GM23338 (cell line): ENCODE results near the gene SNRNP35. TPM values are rescaled to one million over a fixed set of nuclear protein-coding genes. Genes with fewer than 3 reads are reported as not detected.
A peak's percentile ranks its signal among the peaks of the same experiment; 100 is the strongest.

Source experiments
- ATAC-seq: fragments of 200-7000 bp; cut with Tn5 transposase; 3 replicates; pipeline ENCODE4 v1.9.1; 2020
- DNase-seq: peaks from one replicate; pipeline ENCODE4 v3.0.0-alpha.2; 2015; ENCODE audit warnings: low spot score
- H2AFZ ChIP-seq: fragments of 200-600 bp; sonication (generic); 2 replicates; pipeline ENCODE4 v1.8.0; 2016; ENCODE audit warnings: antibody characterized with exemption, mild to moderate bottlenecking, moderate library complexity
- H3F3A ChIP-seq: fragments of 200-600 bp; sonication (generic); replicated peaks from 2 replicates; pipeline ENCODE4 v1.8.0; 2017; ENCODE audit warnings: antibody characterized with exemption, mixed run types, low read depth
- H3K27ac ChIP-seq: fragments of 200-600 bp; sonication (generic); 2 replicates; pipeline ENCODE4 v1.6.1; 2016; ENCODE audit warnings: low read depth
- H3K27me3 ChIP-seq: fragments of 200-600 bp; sonication (generic); 2 replicates; pipeline ENCODE4 v1.8.0; 2016; ENCODE audit warnings: mild to moderate bottlenecking, mixed run types, moderate library complexity; ENCODE audit not compliant: insufficient read depth
- H3K36me3 ChIP-seq: fragments of 200-600 bp; sonication (generic); 2 replicates; pipeline ENCODE4 v1.8.0; 2016; ENCODE audit warnings: mild to moderate bottlenecking; ENCODE audit not compliant: insufficient read depth
- H3K4me1 ChIP-seq: fragments of 200-600 bp; sonication (generic); 2 replicates; pipeline ENCODE4 v1.8.0; 2016; ENCODE audit warnings: mild to moderate bottlenecking, moderate library complexity; ENCODE audit not compliant: insufficient read depth
- H3K4me2 ChIP-seq: fragments of 200-600 bp; sonication (generic); 2 replicates; pipeline ENCODE4 v1.7.1; 2017; ENCODE audit warnings: mixed run types
- H3K4me3 ChIP-seq: fragments of 200-600 bp; sonication (generic); 2 replicates; pipeline ENCODE4 v1.6.1; 2016; ENCODE audit warnings: mixed run types
- H3K79me2 ChIP-seq: fragments of 200-600 bp; sonication (generic); replicated peaks from 2 replicates; pipeline ENCODE4 v1.8.0; 2017; ENCODE audit warnings: mild to moderate bottlenecking; ENCODE audit not compliant: insufficient read depth
- H3K9me2 ChIP-seq: fragments of 200-600 bp; sonication (generic); 2 replicates; pipeline ENCODE4 v1.8.0; 2017; ENCODE audit not compliant: insufficient read depth
- H4K20me1 ChIP-seq: fragments of 200-600 bp; sonication (generic); replicated peaks from 2 replicates; pipeline ENCODE4 v1.8.0; 2017; ENCODE audit warnings: mild to moderate bottlenecking; ENCODE audit not compliant: insufficient read depth
- H3K27ac Mint-ChIP-seq: 2 replicates; pipeline ENCODE4 v1.8.0; 2020; ENCODE audit warnings: inconsistent platforms, mild to moderate bottlenecking, moderate library complexity, mixed read lengths
- H3K27me3 Mint-ChIP-seq: 3 replicates; pipeline ENCODE4 v1.8.0; 2022; ENCODE audit warnings: low read depth, mild to moderate bottlenecking, moderate library complexity, mixed read lengths, inconsistent platforms; ENCODE audit not compliant: insufficient read depth, poor library complexity
- H3K36me3 Mint-ChIP-seq: 3 replicates; pipeline ENCODE4 v1.8.0; 2021; ENCODE audit warnings: low read depth, mild to moderate bottlenecking, inconsistent platforms, moderate library complexity, mixed read lengths
- H3K4me1 Mint-ChIP-seq: 3 replicates; pipeline ENCODE4 v1.8.0; 2020; ENCODE audit warnings: mild to moderate bottlenecking, inconsistent platforms, mixed read lengths
- H3K4me3 Mint-ChIP-seq: 3 replicates; pipeline ENCODE4 v1.8.0; 2021; ENCODE audit warnings: moderate library complexity, mild to moderate bottlenecking, inconsistent platforms, mixed read lengths
- H3K9me3 Mint-ChIP-seq: 3 replicates; pipeline ENCODE4 v1.8.0; 2020; ENCODE audit warnings: moderate library complexity, mild to moderate bottlenecking, inconsistent platforms, mixed read lengths
- CREB1 ChIP-seq: fragments of 250-450 bp; sonication (Bioruptor Pico); IDR thresholded peaks from 2 replicates; pipeline ENCODE4 v1.5.0; 2020; ENCODE audit warnings: low read depth, mild to moderate bottlenecking, moderate library complexity
- EZH2 ChIP-seq: fragments of 200-600 bp; sonication (generic); IDR thresholded peaks from one replicate; pipeline ENCODE4 v1.8.0; 2017; ENCODE audit warnings: antibody characterized with exemption, mild to moderate bottlenecking, low read depth; ENCODE audit not compliant: unreplicated experiment
- EZH2phosphoT487 ChIP-seq: fragments of 200-600 bp; sonication (generic); IDR thresholded peaks from one replicate; pipeline ENCODE4 v1.8.1; 2018; ENCODE audit warnings: antibody characterized with exemption; ENCODE audit not compliant: unreplicated experiment
- JUNB ChIP-seq: IDR thresholded peaks from one replicate; pipeline ENCODE4 v1.6.1; 2016; ENCODE audit warnings: antibody characterized with exemption; ENCODE audit not compliant: unreplicated experiment
- NANOG ChIP-seq: IDR thresholded peaks from 2 replicates; pipeline ENCODE4 v1.6.1; 2016; ENCODE audit warnings: antibody characterized with exemption, borderline replicate concordance
- POLR2AphosphoS5 ChIP-seq: IDR thresholded peaks from 2 replicates; pipeline ENCODE4 v1.6.1; 2016; ENCODE audit warnings: antibody characterized with exemption, low read depth
- STAT1 ChIP-seq: IDR thresholded peaks from one replicate; pipeline ENCODE4 v1.6.1; 2016; ENCODE audit warnings: antibody characterized with exemption; ENCODE audit not compliant: unreplicated experiment
- ZNF114 ChIP-seq: fragments of 250-450 bp; sonication (Bioruptor Pico); IDR thresholded peaks from 2 replicates; pipeline ENCODE4 v1.5.0; 2020; ENCODE audit warnings: mild to moderate bottlenecking, moderate library complexity
- ZNF331 ChIP-seq: fragments of 250-450 bp; sonication (Bioruptor Pico); IDR thresholded peaks from 2 replicates; pipeline ENCODE4 v1.5.0; 2020; ENCODE audit warnings: low read depth, mild to moderate bottlenecking, moderate library complexity
- polyA plus RNA-seq: library from polyadenylated mRNA; unstranded; fragments of >200 nt; fragmentation: Nextera tagmentation; extraction: Ambion mirVana; gene quantifications from 2 replicates; pipeline ENCODE4 v1.2.1, GENCODE V29; 2016
- total RNA-seq: library from RNA; depleted of rRNA; stranded (reverse); fragments of >200 nt; shearing (Covaris generic); gene quantifications from 2 replicates; pipeline ENCODE4 v1.2.3, GENCODE V29; 2014
- TF ChIP-seq, protein P1 (sequence below), 2 experiments: fragments of 200-600 bp in 1 of 2; sonication (generic) in 1 of 2; conservative IDR thresholded peaks; 2 replicates each; pipeline versions ENCODE4 v1.5.1 to v1.6.1; 2016 to 2017; ENCODE audit warnings: antibody characterized with exemption in 2 of 2, low read depth in 2 of 2, mild to moderate bottlenecking in 2 of 2, moderate library complexity in 1 of 2
- TF ChIP-seq, protein P2 (sequence below): IDR thresholded peaks from 2 replicates; pipeline ENCODE4 v1.6.1; 2016; ENCODE audit warnings: antibody characterized with exemption
- TF ChIP-seq, protein P3 (sequence below): IDR thresholded peaks from one replicate; pipeline ENCODE4 v1.6.1; 2018; ENCODE audit warnings: antibody characterized with exemption; ENCODE audit not compliant: unreplicated experiment

SNRNP35 gene
- total and polyA plus RNA-seq, 2 experiments from 2014 or later, result 8.4 to 38.4 TPM

DNA sequence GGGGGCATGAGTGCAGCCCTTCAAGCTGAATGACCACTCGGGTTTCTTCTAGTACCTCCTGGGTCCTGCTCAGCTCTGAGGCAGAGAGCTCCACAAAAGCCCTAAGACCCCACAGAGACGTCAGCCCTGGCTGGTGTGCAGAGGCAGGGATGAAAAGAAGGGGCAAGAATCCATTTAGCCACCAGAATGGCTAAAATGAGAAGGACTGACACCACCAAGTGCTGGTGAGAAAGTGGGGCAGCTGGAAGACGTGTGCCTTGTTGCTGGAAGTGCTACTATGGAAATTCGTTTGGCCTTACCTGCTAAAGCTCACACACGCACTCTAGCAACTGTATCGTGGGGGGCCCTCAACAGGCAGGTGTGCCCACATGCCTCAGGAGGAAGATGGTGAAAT lies 48.9 kb downstream of the SNRNP35 start (continued):
- TF ChIP-seq, protein P1, sequence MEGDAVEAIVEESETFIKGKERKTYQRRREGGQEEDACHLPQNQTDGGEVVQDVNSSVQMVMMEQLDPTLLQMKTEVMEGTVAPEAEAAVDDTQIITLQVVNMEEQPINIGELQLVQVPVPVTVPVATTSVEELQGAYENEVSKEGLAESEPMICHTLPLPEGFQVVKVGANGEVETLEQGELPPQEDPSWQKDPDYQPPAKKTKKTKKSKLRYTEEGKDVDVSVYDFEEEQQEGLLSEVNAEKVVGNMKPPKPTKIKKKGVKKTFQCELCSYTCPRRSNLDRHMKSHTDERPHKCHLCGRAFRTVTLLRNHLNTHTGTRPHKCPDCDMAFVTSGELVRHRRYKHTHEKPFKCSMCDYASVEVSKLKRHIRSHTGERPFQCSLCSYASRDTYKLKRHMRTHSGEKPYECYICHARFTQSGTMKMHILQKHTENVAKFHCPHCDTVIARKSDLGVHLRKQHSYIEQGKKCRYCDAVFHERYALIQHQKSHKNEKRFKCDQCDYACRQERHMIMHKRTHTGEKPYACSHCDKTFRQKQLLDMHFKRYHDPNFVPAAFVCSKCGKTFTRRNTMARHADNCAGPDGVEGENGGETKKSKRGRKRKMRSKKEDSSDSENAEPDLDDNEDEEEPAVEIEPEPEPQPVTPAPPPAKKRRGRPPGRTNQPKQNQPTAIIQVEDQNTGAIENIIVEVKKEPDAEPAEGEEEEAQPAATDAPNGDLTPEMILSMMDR (conservative IDR thresholded peaks at IDR 0.05; ENCODE audit: low read depth in 2 of 2), result no peak
- no peak for TF ChIP-seq POLR2AphosphoS5

DNA sequence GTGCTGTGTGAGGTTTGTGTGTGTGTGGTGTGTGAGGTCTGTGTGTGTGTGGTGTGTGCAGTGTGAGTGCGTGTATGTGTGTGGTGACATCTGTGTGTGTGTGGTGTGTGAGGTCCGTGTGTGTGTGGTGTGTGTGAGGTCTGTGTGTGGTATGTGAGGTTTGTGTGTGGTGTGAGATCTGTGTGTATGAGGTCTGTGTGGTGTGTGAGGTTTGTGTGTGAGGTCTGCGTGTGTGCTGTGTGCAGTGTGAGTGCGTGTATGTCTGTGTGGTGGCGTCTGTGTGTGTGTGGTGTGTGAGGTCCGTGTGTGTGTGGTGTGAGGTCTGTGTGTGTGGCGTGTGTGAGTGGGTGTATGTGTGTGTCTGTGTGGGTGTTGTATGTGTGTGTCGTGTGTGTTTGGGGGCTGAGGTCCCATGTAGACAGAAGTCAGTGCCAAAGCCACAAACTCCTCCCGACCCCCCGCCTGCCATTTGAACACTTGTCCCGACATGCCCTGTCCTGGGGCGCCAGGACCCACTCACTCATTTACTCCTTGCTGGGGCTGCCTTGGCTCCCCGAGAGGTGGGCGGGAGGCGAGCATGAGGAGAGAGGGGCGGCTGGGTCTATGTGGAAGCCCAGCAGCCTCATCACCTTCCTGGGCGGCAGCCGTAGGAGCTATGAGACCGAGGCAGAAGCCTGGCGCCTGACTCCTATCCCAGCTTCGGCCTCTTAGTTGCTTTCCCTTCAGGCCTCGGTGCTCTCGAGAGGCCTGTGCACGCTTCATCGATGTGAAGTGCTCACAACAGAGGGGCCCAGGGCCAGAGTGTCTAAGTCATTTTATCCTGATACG lies 55.1 kb downstream of the SNRNP35 start:
- no peaks in the 10 kb centered on the region for H3K36me3 ChIP-seq
- peaks cover 16% of the 10 kb centered on the region for H3K36me3 Mint-ChIP-seq
- TF ChIP-seq NANOG (no peak), POLR2AphosphoS5 (no peak), JUNB (no peak), ZNF331 (CRISPR knock-in tag) (no peak), CREB1 (CRISPR knock-in tag) (no peak), ZNF114 (CRISPR knock-in tag) (no peak), STAT1 (no peak), EZH2phosphoT487 (no peak), EZH2 (no peak)
- TF ChIP-seq, protein P2, sequence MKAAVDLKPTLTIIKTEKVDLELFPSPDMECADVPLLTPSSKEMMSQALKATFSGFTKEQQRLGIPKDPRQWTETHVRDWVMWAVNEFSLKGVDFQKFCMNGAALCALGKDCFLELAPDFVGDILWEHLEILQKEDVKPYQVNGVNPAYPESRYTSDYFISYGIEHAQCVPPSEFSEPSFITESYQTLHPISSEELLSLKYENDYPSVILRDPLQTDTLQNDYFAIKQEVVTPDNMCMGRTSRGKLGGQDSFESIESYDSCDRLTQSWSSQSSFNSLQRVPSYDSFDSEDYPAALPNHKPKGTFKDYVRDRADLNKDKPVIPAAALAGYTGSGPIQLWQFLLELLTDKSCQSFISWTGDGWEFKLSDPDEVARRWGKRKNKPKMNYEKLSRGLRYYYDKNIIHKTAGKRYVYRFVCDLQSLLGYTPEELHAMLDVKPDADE, result no peak
- TF ChIP-seq, protein P3, sequence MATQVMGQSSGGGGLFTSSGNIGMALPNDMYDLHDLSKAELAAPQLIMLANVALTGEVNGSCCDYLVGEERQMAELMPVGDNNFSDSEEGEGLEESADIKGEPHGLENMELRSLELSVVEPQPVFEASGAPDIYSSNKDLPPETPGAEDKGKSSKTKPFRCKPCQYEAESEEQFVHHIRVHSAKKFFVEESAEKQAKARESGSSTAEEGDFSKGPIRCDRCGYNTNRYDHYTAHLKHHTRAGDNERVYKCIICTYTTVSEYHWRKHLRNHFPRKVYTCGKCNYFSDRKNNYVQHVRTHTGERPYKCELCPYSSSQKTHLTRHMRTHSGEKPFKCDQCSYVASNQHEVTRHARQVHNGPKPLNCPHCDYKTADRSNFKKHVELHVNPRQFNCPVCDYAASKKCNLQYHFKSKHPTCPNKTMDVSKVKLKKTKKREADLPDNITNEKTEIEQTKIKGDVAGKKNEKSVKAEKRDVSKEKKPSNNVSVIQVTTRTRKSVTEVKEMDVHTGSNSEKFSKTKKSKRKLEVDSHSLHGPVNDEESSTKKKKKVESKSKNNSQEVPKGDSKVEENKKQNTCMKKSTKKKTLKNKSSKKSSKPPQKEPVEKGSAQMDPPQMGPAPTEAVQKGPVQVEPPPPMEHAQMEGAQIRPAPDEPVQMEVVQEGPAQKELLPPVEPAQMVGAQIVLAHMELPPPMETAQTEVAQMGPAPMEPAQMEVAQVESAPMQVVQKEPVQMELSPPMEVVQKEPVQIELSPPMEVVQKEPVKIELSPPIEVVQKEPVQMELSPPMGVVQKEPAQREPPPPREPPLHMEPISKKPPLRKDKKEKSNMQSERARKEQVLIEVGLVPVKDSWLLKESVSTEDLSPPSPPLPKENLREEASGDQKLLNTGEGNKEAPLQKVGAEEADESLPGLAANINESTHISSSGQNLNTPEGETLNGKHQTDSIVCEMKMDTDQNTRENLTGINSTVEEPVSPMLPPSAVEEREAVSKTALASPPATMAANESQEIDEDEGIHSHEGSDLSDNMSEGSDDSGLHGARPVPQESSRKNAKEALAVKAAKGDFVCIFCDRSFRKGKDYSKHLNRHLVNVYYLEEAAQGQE, result no peak

More for the DNA sequence above, 55.1 kb downstream of the SNRNP35 start:
- no peaks in the 10 kb centered on the region; the same call in 1 of the 2 replicates for H4K20me1 ChIP-seq
- no peak overlapping the region for H3K4me2 ChIP-seq
- peak; percentile 39 for DNase-seq
- H3K79me2 ChIP-seq, result no peaks in the 10 kb centered on the region
- no peaks in the 10 kb centered on the region for H3K27me3 ChIP-seq
- peak overlapping the region; percentile 90 for H3K27ac ChIP-seq
- no peak overlapping the region for H2AFZ ChIP-seq
- ATAC-seq, result peak; percentile 70
- Mint-ChIP-seq H3K27ac (no peak overlapping the region), H3K4me3 (no peak overlapping the region), H3K4me1 (peaks cover 6% of the 10 kb centered on the region; the same call in 2 of the 3 replicates), H3K27me3 (no peaks in the 10 kb centered on the region), H3K9me3 (no peaks in the 10 kb centered on the region)
- H3F3A ChIP-seq, result no peaks in the 10 kb centered on the region
- no peaks in the 10 kb centered on the region for H3K9me2 ChIP-seq
- H3K4me3 ChIP-seq, result no peak overlapping the region
- no peaks in the 10 kb centered on the region for H3K4me1 ChIP-seq
